ENCODE measurements around the gene PIRT.

The PIRT gene

GRCh38 chr17:10789694-10790271 is 48.1 kb downstream of the PIRT start:
- DNase-seq (ENCODE audit: low read depth in 3 of 3) = no peak

GRCh38 chr17:10787306-10788045 is 50.4 kb downstream of the PIRT start:
- no peak for DNase-seq (ENCODE audit: low read depth in 3 of 3)

GRCh38 chr17:10785295-10785694 is 52.6 kb downstream of the PIRT start:
- DNase-seq (ENCODE audit: low read depth in 3 of 3) = no peak

- DNase-seq (ENCODE audit: low read depth in 3 of 3) = no peak
These were observed 58.3 kb downstream of the PIRT start for GRCh38 chr17:10779609-10780008.

GRCh38 chr17:10777890-10778289 is 60.0 kb downstream of the PIRT start:
- no peak for DNase-seq (ENCODE audit: low read depth in 3 of 3)

- no peak for DNase-seq (ENCODE audit: low read depth in 3 of 3)
These were observed 60.6 kb downstream of the PIRT start for GRCh38 chr17:10777131-10777807.

- DNase-seq (ENCODE audit: low read depth in 3 of 3) = no peak
These were observed 61.5 kb downstream of the PIRT start for GRCh38 chr17:10776381-10776780.

- no peak for DNase-seq (ENCODE audit: low read depth in 3 of 3)
These were observed 62.0 kb downstream of the PIRT start for GRCh38 chr17:10775740-10776356.

GRCh38 chr17:10775058-10775457 is 62.8 kb downstream of the PIRT start:
- DNase-seq (ENCODE audit: low read depth in 3 of 3) = no peak

- no peak for DNase-seq (ENCODE audit: low read depth in 3 of 3)
These were observed 64.5 kb downstream of the PIRT start for GRCh38 chr17:10773391-10773790.
